Esophagus muscularis mucosa (tissue), 4 donors: ENCODE results near the gene DLX5. TPM values are rescaled to one million over a fixed set of nuclear protein-coding genes. Genes with fewer than 3 reads are reported as not detected.
A peak's percentile ranks its signal among the peaks of the same experiment; 100 is the strongest.

Source experiments
- DNase-seq: peaks from one replicate; pipeline ENCODE4 v3.0.0-alpha.2; 2017; ENCODE audit errors: extremely low spot score
- H3K27ac ChIP-seq, 4 donors: fragments of 200-600 bp; sonication (generic); replicated peaks in 1 of 4; 1 replicate in 3 of 4; 2 replicates in 1 of 4; pipeline ENCODE4 v1.5.1; 2016 to 2019; ENCODE audit warnings: mild to moderate bottlenecking in 1 of 4
- H3K27me3 ChIP-seq, 4 donors: fragments of 200-600 bp; sonication (generic); one replicate each; pipeline versions ENCODE4 v1.5.1 to v1.6.0; 2016 to 2019
- H3K36me3 ChIP-seq, 4 donors: fragments of 200-600 bp; sonication (generic); one replicate each; pipeline ENCODE4 v1.5.1; 2016 to 2019
- H3K4me1 ChIP-seq, 4 donors: fragments of 200-600 bp; sonication (generic); one replicate each; pipeline ENCODE4 v1.5.1; 2016 to 2019
- H3K4me3 ChIP-seq, 4 donors: fragments of 200-600 bp; sonication (generic); 1 replicate in 2 of 4; 2 replicates in 2 of 4; pipeline ENCODE4 v1.5.1; 2016 to 2019; ENCODE audit warnings: mild to moderate bottlenecking in 4 of 4, moderate library complexity in 1 of 4
- H3K9me3 ChIP-seq, 4 donors: fragments of 200-600 bp; sonication (generic); 1 replicate in 3 of 4; 2 replicates in 1 of 4; pipeline ENCODE4 v1.5.1; 2016 to 2019
- EP300 ChIP-seq: sonication (generic); formaldehyde crosslinking; IDR thresholded peaks from one replicate; pipeline ENCODE4 v1.6.1; 2017; ENCODE audit warnings: antibody characterized with exemption
- POLR2A ChIP-seq: fragments of 450-650 bp; IDR thresholded peaks from one replicate; pipeline ENCODE4 v1.6.1; 2017; ENCODE audit warnings: antibody characterized with exemption, moderate library complexity, mild to moderate bottlenecking, low read depth
- POLR2AphosphoS5 ChIP-seq, 2 donors: sonication (generic); formaldehyde crosslinking; IDR thresholded peaks; one replicate each; pipeline ENCODE4 v1.6.1; 2017; ENCODE audit warnings: antibody characterized with exemption in 2 of 2
- WGBS: methylation state at CpG from one replicate; pipeline ENCODE4 v1.1.5; 2018; 5-methylcytosine and 5-hydroxymethylcytosine counted together
- intact Hi-C: fragments of 100-400 bp; cut with DNase I; formaldehyde crosslinking; loops from one replicate; pipeline ENCODE4 v1.15.1; 2023
- total RNA-seq, 4 donors: library from RNA; depleted of rRNA; stranded (reverse); fragments of >200 nt; gene quantifications; one replicate each; pipeline versions ENCODE4 v1.1.0 to v1.2.1, GENCODE V29; 2016
- TF ChIP-seq, protein P1 (sequence below), 3 experiments: fragments of 200-600 bp in 2 of 3; fragments of 450-650 bp in 1 of 3; sonication (generic) in 2 of 3; IDR thresholded peaks; one replicate each; pipeline ENCODE4 v1.5.1; 2017 to 2019; ENCODE audit warnings: antibody characterized with exemption in 3 of 3, mild to moderate bottlenecking in 2 of 3, moderate library complexity in 1 of 3

Gene DLX5
- total RNA-seq, 4 donors from 2014 or later: 0.17 to 0.26 TPM; not detected in 2

DNA sequence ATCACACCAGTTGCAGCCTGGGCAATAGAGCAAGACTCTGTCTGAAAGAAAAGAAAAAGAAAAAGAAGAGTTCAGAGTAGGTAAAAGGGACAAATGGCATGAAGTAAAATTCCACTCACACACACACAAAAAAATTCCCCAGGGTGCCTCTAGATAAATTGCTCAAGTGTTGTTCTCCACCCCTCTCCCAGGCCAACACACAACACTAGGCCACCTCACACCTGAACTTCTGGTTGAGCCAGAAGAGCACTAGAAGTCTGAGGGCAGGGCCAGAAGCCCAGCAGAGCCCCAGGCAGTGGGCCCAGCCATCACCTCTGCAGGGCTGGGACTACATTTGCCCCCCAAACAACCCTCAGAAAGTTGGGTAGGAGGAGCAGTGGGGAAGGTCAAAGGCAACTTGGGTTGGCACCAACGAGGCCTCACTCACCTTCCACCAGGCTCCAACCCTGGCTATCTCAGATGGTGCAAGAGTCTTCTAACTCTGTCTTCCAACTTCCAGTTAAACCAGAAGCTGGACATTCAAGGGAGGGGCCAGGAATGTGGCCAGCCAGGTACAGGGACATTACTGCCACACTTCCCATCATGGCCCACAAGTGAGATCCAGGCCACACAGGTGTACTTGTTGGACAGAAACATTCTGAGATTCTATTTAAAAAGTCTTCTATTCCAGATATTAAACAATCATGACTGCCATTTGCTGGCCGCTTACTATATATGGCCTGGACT lies 44.9 kb downstream of the DLX5 start:
- no peak overlapping the region for H3K4me3 ChIP-seq
- 96% methylated on average over 2 of the region's 2 CpGs for WGBS
- no peak overlapping the region for H3K27ac ChIP-seq
- H3K36me3 ChIP-seq: no peaks in the 10 kb centered on the region
- H3K9me3 ChIP-seq: no peaks in the 10 kb centered on the region
- peaks cover 0 to 34% (median 0%) of the 10 kb centered on the region in 4 donors for H3K27me3 ChIP-seq
- intact Hi-C loops: no loop called here
- H3K4me1 ChIP-seq: no peaks in the 10 kb centered on the region
- TF ChIP-seq, protein P1, sequence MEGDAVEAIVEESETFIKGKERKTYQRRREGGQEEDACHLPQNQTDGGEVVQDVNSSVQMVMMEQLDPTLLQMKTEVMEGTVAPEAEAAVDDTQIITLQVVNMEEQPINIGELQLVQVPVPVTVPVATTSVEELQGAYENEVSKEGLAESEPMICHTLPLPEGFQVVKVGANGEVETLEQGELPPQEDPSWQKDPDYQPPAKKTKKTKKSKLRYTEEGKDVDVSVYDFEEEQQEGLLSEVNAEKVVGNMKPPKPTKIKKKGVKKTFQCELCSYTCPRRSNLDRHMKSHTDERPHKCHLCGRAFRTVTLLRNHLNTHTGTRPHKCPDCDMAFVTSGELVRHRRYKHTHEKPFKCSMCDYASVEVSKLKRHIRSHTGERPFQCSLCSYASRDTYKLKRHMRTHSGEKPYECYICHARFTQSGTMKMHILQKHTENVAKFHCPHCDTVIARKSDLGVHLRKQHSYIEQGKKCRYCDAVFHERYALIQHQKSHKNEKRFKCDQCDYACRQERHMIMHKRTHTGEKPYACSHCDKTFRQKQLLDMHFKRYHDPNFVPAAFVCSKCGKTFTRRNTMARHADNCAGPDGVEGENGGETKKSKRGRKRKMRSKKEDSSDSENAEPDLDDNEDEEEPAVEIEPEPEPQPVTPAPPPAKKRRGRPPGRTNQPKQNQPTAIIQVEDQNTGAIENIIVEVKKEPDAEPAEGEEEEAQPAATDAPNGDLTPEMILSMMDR (IDR thresholded peaks at IDR 0.05): no peak
- TF ChIP-seq EP300 (no peak), POLR2A (no peak), POLR2AphosphoS5 (IDR thresholded peaks at IDR 0.05) (no peak)
- DNase-seq: peak; percentile 68

DNA sequence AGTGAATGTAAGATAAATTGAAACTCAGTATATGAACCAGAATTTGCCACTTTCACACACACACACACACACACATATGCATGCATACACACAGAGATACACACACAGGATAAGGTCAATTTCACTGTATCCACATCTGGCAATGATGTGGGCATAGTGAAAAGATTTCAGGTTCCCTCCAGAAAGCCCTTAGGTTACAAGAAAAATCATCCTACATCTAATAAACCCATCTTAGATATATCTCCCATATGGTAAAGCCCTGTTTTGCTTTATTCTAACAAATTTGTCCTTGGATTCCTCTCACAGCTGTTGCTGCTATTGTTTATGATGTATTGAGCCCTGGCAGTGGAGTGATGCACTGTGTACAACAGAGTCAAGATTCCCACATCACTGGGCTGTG lies 47.2 kb downstream of the DLX5 start:
- Histone ChIP-seq H3K4me3 (no peak overlapping the region), H3K9me3 (peaks cover 0 to 3% (median 0%) of the 10 kb centered on the region in 4 donors), H3K27me3 (peaks cover 0 to 29% (median 0%) of the 10 kb centered on the region in 4 donors), H3K27ac (no peak overlapping the region), H3K36me3 (no peaks in the 10 kb centered on the region), H3K4me1 (no peaks in the 10 kb centered on the region)
- TF ChIP-seq POLR2A: no peak
- TF ChIP-seq, protein P1 (IDR thresholded peaks at IDR 0.05): no peak
- TF ChIP-seq EP300: no peak
- TF ChIP-seq POLR2AphosphoS5 (IDR thresholded peaks at IDR 0.05): no peak
- intact Hi-C loops: no loop called here
- peak; percentile 19 for DNase-seq

DNA sequence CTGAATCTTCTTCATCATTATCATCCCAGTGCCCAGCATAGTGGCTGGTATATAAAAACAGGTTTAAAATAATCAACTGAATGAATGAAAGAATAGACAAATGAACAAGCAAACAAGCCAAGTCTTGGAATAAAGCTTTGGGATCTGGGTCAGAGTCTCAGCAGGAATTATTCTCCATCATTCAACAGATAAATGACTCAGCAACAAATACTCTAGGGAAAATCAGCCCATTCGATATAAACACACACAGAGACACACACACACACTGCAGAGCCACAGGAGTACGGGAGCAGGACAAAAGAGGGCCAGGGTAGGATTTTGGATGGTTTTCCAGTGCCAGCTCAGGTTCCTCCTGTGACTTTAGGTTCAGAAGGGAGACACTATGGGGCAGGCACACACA lies 48.5 kb downstream of the DLX5 start:
- Histone ChIP-seq H3K4me1 (no peaks in the 10 kb centered on the region), H3K27ac (no peak overlapping the region), H3K9me3 (peaks cover 0 to 3% (median 0%) of the 10 kb centered on the region in 4 donors), H3K36me3 (no peaks in the 10 kb centered on the region), H3K4me3 (no peak overlapping the region), H3K27me3 (peaks cover 0 to 25% (median 0%) of the 10 kb centered on the region in 4 donors)
- intact Hi-C loops: no loop called here
- TF ChIP-seq POLR2AphosphoS5 (IDR thresholded peaks at IDR 0.05) (no peak), POLR2A (no peak), EP300 (no peak)
- TF ChIP-seq, protein P1 (IDR thresholded peaks at IDR 0.05): no peak
- WGBS: 68% methylated on average over 2 of the region's 2 CpGs
- DNase-seq: no peak

DNA sequence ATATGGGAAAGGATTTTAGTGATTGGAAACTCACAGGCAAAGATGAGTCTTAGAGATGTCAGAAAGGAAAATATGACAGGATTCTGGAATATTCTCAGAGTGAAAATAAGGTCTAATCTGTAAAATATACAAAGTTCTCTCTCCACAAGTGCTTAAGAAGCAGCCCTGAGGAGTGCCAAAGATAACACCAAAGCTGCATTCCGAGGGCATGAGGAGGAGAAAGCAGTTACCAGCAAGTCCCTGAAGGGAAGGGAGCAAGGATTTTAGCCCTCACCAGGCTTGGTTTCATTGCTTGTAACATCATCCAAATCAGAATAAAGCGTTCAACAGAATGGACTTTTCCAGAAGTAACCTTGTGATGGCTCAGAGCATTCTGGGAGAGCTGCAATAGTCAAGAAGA lies 50.6 kb downstream of the DLX5 start:
- peaks cover 0 to 3% (median 0%) of the 10 kb centered on the region in 4 donors for H3K9me3 ChIP-seq
- H3K27ac ChIP-seq: no peak overlapping the region
- H3K27me3 ChIP-seq: peaks cover 0 to 29% (median 0%) of the 10 kb centered on the region in 4 donors
- TF ChIP-seq, protein P1 (IDR thresholded peaks at IDR 0.05): no peak
- no peak for TF ChIP-seq EP300
- TF ChIP-seq POLR2AphosphoS5 (IDR thresholded peaks at IDR 0.05): no peak
- TF ChIP-seq POLR2A: no peak
- intact Hi-C loops: no loop called here
- no peak for DNase-seq
- no peak overlapping the region for H3K4me3 ChIP-seq
- H3K4me1 ChIP-seq: no peaks in the 10 kb centered on the region
- 71% methylated on average over 2 of the region's 2 CpGs for WGBS
- H3K36me3 ChIP-seq: no peaks in the 10 kb centered on the region

DNA sequence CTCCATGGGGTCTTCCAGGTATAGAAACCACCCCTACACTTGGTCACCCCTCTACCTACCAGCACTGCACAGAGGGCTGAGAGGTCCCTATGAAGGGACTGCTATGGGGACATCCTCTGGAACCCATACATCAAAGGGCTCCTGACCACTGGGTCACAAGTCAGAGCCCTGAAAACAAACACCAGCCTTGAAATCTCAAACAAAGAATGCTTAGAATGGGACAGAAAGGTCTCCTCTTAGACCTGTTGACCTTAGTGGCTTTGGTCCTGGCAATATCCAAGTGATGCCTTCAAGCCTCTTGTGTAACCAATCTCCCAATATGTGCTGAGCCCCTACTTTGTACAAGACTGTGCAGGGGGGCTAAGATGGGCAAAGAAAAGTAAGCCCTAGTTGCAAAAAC lies 53.9 kb downstream of the DLX5 start:
- Histone ChIP-seq H3K4me1 (no peaks in the 10 kb centered on the region), H3K27ac (no peak overlapping the region), H3K4me3 (no peak overlapping the region), H3K9me3 (peaks cover 0 to 3% (median 0%) of the 10 kb centered on the region in 4 donors), H3K27me3 (peaks cover 0 to 47% (median 0%) of the 10 kb centered on the region in 4 donors), H3K36me3 (no peaks in the 10 kb centered on the region)
- no peak for TF ChIP-seq POLR2AphosphoS5 (IDR thresholded peaks at IDR 0.05)
- TF ChIP-seq EP300: no peak
- TF ChIP-seq, protein P1 (IDR thresholded peaks at IDR 0.05): no peak
- TF ChIP-seq POLR2A: no peak
- intact Hi-C loops: no loop called here
- DNase-seq: no peak
